H7 (cell line): ENCODE data around the gene CPM. TPM values are rescaled to one million over a fixed set of nuclear protein-coding genes. Genes with fewer than 3 reads are reported as not detected.

Experiments
- DNase-seq: peaks from one replicate; pipeline ENCODE4 v3.0.0; 2012
- H3K27me3 ChIP-seq: 2 replicates; pipeline ENCODE4 v1.6.0; 2011; ENCODE audit warnings: mild to moderate bottlenecking, low read length; ENCODE audit not compliant: control insufficient read depth, insufficient read depth
- H3K36me3 ChIP-seq: replicated peaks from 2 replicates; pipeline ENCODE4 v1.5.1; 2011; ENCODE audit warnings: low read length; ENCODE audit not compliant: control insufficient read depth, insufficient read depth
- H3K4me3 ChIP-seq: 2 replicates; pipeline ENCODE4 v1.5.1; 2011; ENCODE audit warnings: low read depth, mild to moderate bottlenecking, control low read depth, low read length, moderate library complexity; ENCODE audit not compliant: insufficient read depth
- total RNA-seq: library from RNA; depleted of rRNA; stranded (reverse); fragments of >200 nt; shearing (Covaris generic); gene quantifications from 2 replicates; pipeline ENCODE4 v1.2.3, GENCODE V29; 2014; rRNA removed

CPM gene
- total RNA-seq = 0.28 TPM in 1 of 2 replicates, not detected in the other

DNA sequence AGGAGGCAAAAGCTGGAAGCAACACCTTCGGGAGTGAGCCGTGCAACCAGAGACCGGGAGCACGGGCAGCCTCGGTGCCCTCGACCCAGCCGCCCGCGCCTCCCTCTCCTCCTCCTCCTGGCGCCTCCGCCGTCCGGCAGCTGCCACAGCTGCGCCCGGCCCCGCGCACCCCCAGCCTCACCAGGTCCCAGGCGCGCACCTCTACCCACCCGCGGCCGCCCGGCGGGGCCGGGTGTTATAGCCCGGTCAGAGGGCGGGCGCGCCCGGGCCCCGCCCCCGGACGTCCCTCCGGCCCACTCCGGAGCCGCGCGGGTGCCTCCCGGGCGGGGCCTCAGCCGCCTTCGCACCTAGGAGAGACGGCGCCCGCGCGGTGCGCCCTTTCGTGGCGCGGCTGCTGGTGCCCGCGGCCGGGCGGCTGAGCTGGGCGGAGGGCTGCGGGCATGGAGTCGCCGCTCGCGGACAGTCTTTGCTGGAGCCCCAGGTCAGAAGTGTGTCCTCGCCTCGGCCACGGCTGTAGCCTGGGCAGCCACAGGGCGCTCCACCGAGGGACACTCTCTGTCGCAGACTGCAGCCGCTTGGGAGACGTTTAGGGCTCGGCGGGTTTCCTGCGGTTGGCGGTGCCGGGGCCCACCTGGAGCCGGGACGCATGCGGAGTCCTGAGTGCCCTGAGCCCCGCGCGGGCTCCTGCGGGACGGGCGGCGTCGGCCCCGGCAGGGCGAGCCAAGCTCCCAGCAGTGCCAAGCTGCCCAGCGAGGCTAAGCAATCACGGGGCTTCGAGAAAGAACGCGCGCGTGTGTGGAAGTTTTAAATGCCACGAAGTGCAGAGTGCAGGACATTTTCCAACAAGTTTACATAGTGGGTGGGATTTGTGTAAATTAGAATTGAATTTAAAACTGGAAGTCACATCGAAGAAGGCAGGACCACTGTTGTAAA is at the start of gene CPM:
Gene CPM (minus strand): TSS at position 211 of the 933 bp plus-strand sequence. CDS start 334 bp downstream, outside the sequence.
- H3K4me3 ChIP-seq = peak within 1 kb of the TSS; percentile 60
- peak; percentile 90 for DNase-seq
- peaks cover 28% of the 10 kb centered on the region for H3K27me3 ChIP-seq
- no peaks in the 10 kb centered on the region for H3K36me3 ChIP-seq

DNA sequence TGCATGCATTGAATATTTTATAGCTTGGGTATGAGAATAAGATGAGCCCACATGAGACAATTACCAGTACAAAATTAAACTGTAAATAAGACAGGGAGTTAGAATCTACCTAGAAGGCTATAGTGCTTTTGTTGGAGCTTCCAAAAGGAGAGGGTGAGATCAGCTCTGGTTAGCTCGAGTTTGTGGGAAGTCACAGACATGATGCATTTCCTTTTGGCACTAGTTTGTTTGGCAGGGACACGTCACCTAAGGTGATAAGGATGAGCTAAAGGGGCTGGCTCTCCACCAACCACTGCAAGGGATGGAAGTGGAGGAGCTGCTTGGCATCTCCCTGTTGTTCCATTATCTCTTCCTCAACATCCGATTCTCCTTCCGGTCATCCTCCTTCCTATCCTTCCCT is 48.5 kb upstream of the CPM start:
- H3K4me3 ChIP-seq = no peak overlapping the region
- no peaks in the 10 kb centered on the region for H3K36me3 ChIP-seq
- no peaks in the 10 kb centered on the region for H3K27me3 ChIP-seq
- no peak for DNase-seq

DNA sequence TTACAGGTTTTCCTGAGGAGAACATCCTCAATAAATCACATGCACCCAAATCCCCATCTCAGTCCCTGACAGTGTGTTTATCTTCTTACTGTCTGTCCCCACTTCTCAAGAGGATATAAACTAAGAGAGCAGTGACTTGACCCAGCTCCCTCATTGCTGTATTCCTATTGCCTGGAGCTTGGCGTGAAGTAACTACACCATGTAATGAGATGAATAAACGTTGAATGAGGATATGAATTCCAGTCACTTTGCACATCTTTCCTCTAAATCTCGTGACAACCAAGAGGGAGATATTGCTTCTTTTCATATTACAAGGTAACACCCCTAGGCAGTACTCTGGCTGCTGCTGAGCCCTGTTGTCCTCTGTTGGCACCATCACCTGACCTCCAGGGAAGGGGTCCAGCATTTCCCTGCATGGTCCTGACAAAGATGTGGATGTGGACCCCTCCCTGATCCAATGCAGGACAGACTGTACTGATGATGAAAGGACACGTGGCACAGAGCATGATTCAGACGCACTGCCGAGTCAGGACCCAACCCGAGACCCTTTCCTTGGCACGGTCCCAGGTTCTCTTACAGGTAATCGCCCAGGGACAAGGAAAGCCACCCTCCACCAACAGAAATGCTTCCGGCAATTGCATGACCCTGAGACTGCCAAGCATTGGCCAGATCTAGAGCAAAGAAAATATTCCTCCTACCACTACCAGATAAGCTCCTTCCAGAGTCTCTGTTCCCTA is 47.7 kb upstream of the CPM start:
- Histone ChIP-seq H3K27me3 (no peaks in the 10 kb centered on the region), H3K4me3 (no peak overlapping the region), H3K36me3 (no peaks in the 10 kb centered on the region)
- DNase-seq = no peak

DNA sequence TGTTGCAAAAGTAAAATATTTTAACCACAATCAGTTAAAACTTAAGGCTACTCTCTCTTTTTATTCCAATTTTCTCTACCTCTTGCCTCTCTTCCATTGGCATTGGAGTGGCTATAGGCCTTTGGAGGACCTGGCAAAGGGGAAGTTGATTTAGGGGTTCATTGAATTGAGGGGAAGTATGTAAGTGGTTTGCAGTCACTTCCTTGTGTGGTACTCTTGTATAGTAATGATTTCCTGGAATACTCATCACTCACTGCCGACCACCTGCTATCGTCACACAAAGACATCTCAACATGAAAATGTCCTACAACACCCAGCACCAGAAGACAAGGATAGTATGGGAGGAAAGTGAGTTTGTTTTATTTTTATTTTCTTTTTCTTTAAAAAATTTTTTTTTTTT is 45.7 kb upstream of the CPM start:
- H3K36me3 ChIP-seq = no peaks in the 10 kb centered on the region
- no peaks in the 10 kb centered on the region for H3K27me3 ChIP-seq
- no peak for DNase-seq

DNA sequence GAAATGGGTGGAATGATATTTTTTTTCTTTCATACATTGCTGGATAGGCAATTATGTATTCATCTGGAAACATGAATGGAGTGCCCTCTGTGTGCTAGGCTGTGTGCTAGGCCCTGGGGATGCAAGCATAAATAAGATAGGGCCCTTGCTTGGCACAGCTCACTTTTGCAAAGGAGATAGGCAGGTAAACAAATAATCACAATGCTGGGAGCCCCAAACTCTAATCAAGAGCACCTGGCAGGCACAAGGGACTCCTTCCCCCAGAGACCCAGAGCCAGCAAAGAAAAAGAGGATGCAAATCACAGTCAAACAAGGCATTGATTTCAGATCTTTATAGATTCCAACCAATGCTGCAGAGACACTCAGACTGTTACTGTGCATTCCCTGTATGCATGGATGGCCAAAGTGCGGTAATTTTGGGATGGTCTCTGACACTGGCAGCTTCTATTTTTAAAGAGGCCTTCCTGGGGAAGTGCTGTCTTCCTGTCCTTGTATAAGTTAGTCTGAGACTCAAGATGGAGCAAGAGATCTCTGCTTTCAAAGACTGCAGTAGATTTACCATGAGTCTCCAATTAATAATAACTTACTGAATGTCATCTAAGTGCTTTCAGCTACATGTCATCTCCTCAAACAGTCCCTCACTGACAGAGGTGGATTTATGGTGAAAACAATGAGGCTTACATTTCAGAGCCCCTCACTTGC is 45.1 kb upstream of the CPM start:
- H3K27me3 ChIP-seq = no peaks in the 10 kb centered on the region
- no peak overlapping the region for H3K4me3 ChIP-seq
- DNase-seq = no peak
- H3K36me3 ChIP-seq = no peaks in the 10 kb centered on the region

More for the DNA sequence above, 45.7 kb upstream of the CPM start:
- no peak overlapping the region for H3K4me3 ChIP-seq

DNA sequence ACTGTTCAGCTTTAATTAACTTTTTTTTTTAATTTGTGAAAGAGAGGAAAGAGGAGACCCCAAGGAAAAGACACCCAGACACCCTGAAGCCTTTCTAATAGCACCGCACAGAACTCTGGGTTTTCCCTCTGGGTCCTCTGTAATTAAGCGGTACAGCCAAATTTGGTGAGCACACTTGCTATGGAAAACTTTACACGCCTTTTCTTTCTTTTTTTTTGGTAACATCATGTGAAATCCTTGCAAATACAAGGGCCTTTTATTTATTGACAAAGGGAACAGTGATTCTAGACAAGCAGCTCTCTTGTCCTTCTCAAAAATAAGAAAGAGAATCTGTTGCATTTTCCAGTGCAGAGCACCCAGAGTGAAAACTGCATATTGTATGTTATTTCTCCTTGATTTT is 44.4 kb upstream of the CPM start:
- Histone ChIP-seq H3K27me3 (no peaks in the 10 kb centered on the region), H3K4me3 (no peak overlapping the region), H3K36me3 (no peaks in the 10 kb centered on the region)
- no peak for DNase-seq

DNA sequence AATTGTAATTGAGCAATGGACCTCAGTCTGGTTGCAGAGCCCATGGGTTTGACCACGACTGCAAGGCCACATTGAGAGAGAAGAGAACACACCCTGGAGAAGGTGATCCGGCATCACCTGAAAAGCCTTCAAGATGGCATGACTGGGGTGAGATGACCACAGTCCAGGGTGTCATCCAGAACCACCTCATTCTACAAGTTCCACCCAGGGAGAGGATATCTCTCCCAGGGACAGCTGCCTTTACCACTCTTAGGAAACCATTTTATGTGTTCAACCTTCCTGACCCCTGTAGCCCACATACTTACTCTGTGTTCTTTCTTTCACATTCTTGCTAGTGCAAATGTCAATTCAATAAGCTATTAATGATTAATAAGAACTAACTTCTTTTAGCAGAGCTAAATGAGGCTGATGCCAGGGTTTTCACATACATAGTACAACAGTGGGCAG is 43.4 kb upstream of the CPM start:
- no peak for DNase-seq
- H3K36me3 ChIP-seq = no peaks in the 10 kb centered on the region
- H3K4me3 ChIP-seq = no peak overlapping the region

DNA sequence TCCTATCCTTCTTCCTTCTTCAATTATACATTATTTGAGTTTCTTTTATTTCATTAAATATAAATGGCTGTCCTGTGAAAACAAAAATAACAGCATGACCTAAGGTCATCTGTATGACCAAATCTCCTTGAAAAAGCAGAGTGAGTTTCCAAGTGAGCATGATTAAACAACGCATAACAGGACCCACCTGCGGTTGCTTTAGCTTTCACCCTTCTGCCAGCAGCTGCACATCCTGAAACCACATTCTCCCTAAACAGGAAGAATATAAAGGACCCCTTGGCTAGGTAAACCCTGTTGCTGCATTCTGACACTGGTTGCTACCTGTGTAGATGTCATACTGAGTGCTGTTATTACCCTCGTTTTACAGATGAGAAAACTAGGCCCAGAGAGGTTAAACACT is 42.8 kb upstream of the CPM start:
- no peak for DNase-seq

More for the DNA sequence above, 43.4 kb upstream of the CPM start:
- H3K27me3 ChIP-seq = no peaks in the 10 kb centered on the region

DNA sequence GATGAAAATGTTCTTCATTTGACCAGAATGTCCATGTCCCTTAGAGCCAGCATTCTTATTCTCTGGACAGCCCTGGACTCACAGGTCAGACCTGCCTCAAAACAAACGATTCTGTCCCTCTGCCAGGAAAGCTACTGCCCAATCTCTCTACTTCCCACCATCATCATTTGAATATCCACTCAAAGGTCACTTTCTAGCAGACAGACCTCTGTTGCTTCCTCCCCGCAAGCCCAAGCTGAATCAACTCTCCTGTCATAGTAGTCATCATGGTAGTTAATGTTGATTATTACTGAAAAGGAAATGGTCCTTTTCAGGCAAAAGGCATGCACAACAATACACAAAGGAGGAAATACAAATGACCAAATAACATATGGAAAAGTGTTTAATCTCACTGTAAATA is 39.6 kb upstream of the CPM start:
- H3K27me3 ChIP-seq = no peaks in the 10 kb centered on the region
- DNase-seq = no peak
- no peaks in the 10 kb centered on the region for H3K36me3 ChIP-seq
- H3K4me3 ChIP-seq = no peak overlapping the region

More for the DNA sequence above, 42.8 kb upstream of the CPM start:
- H3K4me3 ChIP-seq = no peak overlapping the region
- H3K36me3 ChIP-seq = no peaks in the 10 kb centered on the region
- H3K27me3 ChIP-seq = no peaks in the 10 kb centered on the region

DNA sequence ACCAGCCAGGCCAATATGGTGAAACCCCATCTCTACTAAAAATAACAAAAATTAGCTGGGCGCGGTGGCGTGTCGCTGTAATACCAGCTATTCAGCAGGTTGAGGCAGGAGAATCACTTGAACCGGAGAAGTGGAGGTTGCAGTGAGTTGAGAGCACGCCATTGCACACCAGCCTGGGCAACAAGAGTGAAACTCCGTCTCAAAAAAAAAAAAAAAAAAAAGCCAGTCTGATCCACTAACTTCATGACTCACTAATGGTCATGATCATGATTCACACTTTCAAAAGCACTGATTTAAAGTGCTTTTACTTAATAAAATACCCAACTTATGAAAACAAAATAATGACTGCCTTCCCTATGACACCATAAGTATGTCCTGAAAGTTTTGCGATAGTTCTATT is 38.4 kb upstream of the CPM start:
- H3K4me3 ChIP-seq = no peak overlapping the region
- no peak for DNase-seq
- H3K36me3 ChIP-seq = no peaks in the 10 kb centered on the region
- no peaks in the 10 kb centered on the region for H3K27me3 ChIP-seq

DNA sequence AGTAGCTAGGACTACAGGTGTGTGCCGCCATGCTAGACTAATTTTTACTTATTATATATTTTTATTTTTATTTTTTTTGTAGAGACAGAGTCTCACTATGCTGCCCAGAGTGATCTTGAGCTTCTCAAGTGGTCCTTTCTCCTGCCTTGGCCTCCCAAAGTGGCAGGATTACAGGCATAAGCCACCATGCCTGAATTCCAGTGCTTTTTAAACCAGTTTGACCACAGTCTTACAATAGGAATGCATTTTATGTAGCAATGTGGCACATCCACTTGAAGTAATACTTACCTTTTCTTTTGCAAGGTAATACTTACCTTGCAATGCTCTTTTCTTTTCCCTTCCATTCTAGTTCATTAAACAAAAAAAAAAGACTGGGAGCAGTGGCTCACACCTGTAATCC is 38.0 kb upstream of the CPM start:
- no peaks in the 10 kb centered on the region for H3K36me3 ChIP-seq

DNA sequence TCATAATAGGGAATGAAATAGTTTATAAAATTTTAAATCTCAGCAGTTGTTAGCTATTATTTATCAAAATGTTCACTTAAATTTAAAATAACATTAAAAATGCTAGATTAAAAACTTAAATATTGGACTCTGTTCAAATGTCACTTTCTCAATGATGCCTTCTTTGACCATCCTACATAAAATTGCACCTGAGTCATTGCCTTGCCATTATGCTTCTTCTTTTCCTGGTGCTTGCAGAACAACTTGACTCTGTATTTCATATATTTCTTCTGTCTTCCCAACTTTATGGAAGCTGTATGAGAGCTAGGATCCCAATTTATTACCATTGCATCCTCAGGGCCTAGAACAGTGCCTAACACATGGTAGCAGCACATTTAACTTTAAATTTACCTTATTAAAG is 37.3 kb upstream of the CPM start:
- H3K36me3 ChIP-seq = no peaks in the 10 kb centered on the region
- DNase-seq = no peak
- H3K4me3 ChIP-seq = no peak overlapping the region
- H3K27me3 ChIP-seq = no peaks in the 10 kb centered on the region

More for the DNA sequence above, 38.0 kb upstream of the CPM start:
- Histone ChIP-seq H3K27me3 (no peaks in the 10 kb centered on the region), H3K4me3 (no peak overlapping the region)
- no peak for DNase-seq

DNA sequence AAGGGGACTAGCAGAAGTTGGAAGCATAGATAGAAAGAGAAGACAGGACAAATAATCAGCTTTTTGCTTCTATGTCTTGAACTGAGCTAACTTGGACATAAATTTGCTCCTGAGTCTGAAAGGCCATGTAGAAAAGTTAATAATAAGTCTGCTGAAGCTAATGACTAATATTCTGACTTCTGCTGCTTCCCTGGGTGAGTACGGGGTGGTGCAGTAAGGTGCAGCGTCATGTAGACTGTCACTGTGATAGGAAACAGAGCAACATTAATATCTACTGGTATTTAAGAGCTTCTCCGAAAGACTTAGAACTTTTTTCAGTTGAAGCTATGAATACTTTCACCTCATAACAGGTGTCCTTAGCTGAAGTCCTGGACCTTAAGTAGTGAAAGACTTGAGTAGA is 34.1 kb upstream of the CPM start:
- DNase-seq = no peak
- Histone ChIP-seq H3K4me3 (no peak overlapping the region), H3K27me3 (no peaks in the 10 kb centered on the region), H3K36me3 (no peaks in the 10 kb centered on the region)

DNA sequence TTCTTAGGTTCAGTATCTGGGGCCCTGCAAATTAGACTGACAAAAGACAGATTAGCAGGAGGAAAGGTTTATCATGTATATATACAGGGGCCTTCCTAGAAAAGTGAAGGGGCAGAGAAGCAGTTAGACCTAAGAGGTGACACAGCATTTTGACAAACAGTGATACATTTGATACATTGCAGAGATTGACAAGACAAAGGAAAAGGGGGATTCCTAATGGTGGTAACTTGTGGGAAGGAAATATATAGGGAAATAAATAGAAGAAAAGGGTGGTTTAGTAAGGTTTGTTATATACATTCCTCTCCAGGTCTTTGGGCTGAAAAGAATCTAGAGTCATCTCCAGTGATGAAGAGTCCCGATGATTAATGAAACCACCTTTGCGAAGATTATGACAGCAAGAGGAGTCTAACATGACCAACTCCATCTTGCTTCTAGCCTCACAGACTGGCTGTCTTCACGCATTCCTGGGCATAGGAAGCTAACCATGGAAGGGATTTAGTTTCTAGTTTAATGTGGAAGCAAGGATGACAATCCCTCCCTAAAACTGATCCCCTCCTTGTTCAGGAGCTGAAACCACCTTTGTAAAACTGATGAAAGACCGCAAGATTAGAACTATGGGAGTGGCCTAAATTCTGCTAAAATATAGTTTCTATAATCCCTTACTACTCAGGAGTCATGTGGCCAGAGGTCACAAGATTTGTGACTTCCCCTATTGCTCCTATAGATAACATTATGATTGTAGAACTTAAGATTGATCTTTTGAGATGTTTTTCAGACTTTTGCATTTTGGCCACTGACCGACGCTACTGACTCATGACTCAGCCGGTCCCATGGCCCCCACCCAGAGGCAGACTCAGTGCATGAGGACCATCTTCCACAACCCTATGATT is 31.1 kb upstream of the CPM start:
- Histone ChIP-seq H3K36me3 (no peaks in the 10 kb centered on the region), H3K4me3 (no peak overlapping the region), H3K27me3 (no peaks in the 10 kb centered on the region)
- no peak for DNase-seq
